ENCODE results near the gene CCSER1.
"Not testable (repeated sequence)": the region's sequence is repeated elsewhere in the genome, so short reads cannot be mapped to it uniquely, and the experiment has no call there.

The CCSER1 gene

DNA sequence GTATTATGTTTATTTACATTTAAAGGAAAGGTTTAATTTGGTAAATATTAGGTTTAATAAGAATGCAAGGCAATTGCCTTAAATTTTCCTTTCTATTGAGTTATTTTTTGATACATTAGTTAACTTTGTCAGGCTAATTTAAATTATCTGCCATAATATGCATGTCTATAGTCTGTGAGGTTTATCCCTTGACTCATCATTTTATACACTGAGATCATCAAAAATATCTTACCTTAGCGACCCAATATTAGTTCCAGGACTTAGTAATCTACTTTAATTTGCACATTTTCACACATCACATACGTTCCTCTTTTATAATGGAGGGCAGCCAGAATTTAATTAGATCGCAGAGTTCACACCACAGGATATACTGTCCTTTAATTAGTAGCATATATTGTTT lies 1177.1 kb downstream of the CCSER1 start:
- no peak for FAIRE-seq
- DNase-seq (ENCODE audit: insufficient read length, low spot score): no peak

DNA sequence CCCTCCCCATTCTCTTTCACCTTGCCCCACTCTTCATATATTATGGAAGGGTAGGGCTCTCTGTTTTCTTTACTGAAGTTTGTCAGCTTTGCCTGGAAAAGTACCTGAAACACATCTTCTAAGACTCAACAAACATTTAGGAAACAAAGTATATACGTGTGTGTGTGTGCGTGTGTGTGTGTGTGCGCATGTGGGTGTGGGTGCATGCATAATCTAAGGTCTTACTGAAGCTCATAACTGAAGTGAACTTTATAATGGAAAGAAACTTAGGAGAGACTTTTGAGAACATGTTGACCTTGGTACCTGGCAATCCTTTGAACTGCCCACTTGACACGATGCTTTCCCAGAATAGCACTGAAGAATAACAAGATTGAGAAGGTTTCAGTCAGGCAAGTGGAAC lies 1190.2 kb downstream of the CCSER1 start:
- DNase-seq (ENCODE audit: insufficient read length, low spot score) (no peak), FAIRE-seq (no peak)

DNA sequence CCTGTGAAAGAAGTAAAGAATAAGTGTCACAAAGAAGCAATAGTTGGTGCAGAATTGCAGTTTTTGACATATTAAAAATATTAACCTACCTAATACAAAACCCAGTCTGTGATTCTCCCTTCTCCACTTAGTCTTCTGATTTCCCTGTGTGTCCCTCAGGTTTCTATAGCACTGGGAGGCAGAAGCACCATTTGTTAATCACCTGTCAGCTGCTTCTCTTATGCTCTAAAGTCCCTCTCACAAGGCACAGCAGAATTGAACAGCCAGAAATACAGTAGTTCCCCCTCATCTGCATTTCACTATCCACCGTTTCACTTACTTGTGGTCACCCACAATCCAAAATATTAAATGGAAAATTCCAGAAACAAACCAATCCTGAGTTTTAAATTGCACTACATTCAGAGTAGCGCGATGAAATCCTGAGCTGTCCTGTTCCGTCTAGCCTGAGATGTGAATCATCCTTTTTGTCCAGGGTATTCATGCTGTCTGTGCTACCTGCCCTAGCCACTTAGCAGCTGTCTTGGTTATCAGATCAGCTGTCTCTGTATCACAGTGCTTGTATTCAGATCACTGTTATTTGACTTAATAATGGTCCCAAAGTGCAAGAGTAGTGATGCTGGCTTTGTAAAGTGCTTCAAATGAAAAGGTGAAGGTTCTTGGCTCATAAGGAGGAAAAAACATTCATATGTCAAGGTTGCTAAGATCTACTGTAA lies 1192.5 kb downstream of the CCSER1 start:
- DNase-seq (ENCODE audit: insufficient read length, low spot score) (no peak), FAIRE-seq (no peak)

DNA sequence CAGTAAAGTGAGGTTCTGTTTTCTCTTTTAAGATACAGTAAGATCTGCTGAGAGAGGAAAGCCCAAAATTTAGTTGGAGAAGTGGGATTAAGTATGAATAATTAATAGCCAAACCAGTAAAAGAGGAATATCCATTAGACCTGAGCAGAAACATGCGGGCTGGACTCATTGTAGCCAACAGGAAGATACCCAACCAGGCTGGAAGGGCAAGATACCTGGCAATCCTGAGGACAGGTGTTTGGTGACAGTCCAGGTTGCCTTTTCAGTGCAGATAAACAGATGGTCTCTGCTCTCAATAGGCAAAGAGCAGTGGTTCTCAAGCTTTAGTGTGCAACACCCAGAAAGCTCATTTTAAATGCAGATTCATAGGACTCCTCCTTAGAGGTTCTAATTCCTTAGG lies 1195.8 kb downstream of the CCSER1 start:
- no peak for FAIRE-seq

DNA sequence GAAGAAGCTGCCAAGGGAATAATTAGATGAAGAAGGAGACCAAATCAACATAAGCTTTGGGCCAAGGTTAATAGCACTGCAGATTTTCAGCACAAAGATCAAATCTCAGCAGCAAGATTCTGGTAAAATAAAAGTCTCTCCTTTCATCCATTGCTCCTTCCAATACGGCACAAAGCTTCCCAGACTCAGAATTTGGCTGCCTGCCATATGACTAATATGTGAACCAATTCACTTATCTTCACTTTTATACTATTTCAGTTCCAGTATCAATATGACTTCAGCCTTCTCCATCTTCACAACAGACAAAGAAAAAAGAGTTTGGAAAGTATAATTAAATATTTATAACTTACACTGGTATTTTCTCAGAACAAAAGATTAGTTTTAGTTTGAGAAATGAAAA lies 1198.3 kb downstream of the CCSER1 start:
- DNase-seq (ENCODE audit: insufficient read length, low spot score) (peak; percentile 0), FAIRE-seq (no peak)

More for the DNA sequence above, 1195.8 kb downstream of the CCSER1 start:
- no peak for DNase-seq (ENCODE audit: insufficient read length, low spot score)

DNA sequence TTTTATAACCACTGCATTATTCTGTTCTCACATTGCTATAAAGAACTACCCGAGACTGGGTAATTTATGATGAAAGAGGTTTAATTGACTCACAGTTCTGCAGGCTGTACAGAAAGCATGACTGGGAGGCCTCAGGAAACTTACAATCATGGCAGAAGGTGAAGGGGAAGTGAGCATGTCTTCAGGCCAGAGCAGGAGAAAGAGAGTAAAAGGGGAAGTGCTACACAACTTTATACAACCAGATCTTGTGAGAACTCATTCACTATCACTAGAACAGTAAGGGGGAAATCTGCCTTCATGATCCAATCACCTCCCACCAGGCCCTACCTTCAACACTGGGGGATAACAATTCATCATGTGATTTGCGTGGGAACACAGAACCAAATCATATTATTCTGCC lies 1199.0 kb downstream of the CCSER1 start:
- not testable (repeated sequence) for FAIRE-seq; DNase-seq (ENCODE audit: insufficient read length, low spot score)

DNA sequence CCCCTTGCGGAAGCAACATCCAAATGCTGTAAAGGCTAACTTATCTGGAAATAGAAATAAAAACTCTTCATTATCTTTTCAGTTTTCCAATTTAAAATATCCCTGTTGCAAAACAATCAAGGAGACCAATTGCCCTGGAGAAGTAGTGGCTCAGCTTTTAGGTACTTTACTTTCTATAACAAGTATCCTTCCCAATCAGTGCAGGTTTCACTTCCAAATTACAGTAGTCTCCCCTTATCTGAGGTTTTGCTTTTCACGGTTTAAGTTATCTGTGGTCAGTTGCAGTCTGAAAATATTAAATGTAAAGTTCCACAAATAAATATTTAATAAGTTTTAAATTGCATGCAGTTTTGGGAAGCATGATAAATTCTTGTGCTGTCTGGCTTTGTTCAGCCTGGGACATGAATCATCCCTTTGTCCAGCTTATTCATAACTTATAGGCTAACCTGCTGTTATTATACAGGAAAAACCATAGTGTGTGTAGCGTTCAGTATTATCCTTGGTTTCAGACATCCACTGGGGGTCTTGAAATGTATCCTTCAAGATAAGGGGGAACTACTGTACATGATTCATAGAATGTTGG lies 1203.5 kb downstream of the CCSER1 start:
- FAIRE-seq: no peak
- no peak for DNase-seq (ENCODE audit: insufficient read length, low spot score)

DNA sequence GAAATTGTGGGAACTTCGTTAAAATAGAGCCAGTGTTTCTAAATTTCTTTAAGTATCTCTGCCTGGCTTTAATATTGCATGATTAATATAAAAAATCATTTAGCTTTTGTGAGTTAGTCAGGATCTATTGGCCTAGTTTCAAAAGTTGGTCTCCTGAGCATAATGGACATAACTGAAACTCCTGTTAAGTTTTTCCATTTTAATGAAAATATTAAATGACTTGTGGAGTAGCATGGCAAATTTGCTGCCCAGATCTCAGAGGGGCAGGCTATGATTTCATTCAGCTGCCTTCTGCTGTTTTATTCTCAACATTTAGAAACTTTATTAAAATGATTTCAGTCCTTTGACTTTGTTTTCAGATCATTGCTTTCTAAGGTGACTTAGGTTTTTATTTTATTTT lies 1213.6 kb downstream of the CCSER1 start:
- DNase-seq (ENCODE audit: insufficient read length, low spot score) (no peak), FAIRE-seq (no peak)

DNA sequence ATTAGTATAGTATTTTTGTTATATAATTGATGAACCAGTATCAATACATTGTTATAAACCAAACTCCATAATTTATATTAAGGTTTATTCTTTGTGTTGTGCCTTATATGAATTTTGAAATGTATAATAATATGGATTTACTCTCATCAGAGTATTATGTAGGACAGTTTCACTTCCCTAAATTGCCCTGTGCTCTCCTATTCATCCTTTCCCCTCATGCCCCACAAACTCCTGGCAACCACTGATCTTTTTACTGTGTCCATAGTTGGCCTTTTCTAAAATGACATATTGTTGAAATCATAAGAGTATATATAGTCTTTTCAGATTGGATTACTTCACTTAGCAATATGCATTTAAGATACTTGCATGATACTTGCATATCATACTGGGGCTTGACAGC lies 1218.4 kb downstream of the CCSER1 start:
- FAIRE-seq (no peak), DNase-seq (ENCODE audit: insufficient read length, low spot score) (no peak)

DNA sequence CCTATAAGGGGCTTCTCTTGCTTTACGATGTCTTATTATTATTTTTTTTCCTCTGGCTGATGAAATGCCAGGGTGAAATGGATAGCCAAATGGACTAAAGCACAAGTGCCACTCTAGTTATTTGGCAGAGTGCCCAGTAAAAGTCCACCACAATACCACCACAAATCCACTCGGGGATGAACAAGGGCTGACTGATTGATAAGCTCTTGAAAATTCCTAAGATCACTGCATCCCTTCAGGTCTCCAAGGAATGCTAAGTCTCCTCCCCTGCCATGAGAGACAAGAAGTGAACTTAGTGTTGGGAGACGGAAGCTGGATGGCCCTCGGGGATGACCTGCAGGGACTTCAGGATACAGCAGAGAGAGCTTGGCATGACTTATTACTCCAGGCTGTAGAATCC lies 1229.3 kb downstream of the CCSER1 start:
- DNase-seq (ENCODE audit: insufficient read length, low spot score); FAIRE-seq: not testable (repeated sequence)

DNA sequence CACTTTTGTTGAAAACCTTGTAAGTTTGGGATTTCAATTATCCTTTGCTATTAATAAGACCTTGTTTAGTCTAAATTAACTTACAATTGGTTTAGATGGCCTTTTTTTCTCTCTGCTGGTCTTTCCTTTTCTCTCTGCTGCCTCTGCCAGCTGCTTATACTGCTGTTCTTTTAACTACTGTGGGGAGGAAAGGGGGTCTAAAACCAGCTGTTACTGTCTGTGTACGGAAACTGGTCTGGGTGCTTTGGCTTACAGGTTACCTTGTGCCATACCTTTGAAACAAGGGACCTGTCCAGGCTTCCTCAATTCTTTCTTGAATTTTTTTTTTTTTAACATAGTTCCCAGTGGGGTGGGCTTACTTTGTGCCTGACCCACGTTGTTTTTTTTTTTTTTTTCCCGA lies 1230.8 kb downstream of the CCSER1 start:
- DNase-seq (ENCODE audit: insufficient read length, low spot score); FAIRE-seq: not testable (repeated sequence)

DNA sequence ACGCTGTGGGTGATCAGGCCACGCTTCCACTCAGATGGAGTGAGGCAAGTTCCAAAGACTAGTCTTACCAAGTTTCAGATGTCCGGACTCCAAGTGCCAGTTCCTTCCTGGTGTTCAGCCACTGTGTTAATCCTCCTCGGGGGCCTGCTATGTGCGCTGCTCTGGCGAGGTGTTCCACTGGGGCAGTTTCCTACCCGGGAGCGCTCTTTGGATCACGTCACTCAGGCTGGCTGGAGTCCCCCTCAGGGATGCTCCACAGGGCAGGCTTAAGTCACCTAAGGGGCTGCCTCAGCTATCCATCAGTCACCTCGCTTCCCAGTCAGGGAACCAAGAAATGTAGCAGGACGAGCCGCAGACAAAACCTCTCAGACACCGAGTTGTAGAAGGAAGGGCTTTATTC lies 1231.4 kb downstream of the CCSER1 start:
- DNase-seq (ENCODE audit: insufficient read length, low spot score); FAIRE-seq: not testable (repeated sequence)

DNA sequence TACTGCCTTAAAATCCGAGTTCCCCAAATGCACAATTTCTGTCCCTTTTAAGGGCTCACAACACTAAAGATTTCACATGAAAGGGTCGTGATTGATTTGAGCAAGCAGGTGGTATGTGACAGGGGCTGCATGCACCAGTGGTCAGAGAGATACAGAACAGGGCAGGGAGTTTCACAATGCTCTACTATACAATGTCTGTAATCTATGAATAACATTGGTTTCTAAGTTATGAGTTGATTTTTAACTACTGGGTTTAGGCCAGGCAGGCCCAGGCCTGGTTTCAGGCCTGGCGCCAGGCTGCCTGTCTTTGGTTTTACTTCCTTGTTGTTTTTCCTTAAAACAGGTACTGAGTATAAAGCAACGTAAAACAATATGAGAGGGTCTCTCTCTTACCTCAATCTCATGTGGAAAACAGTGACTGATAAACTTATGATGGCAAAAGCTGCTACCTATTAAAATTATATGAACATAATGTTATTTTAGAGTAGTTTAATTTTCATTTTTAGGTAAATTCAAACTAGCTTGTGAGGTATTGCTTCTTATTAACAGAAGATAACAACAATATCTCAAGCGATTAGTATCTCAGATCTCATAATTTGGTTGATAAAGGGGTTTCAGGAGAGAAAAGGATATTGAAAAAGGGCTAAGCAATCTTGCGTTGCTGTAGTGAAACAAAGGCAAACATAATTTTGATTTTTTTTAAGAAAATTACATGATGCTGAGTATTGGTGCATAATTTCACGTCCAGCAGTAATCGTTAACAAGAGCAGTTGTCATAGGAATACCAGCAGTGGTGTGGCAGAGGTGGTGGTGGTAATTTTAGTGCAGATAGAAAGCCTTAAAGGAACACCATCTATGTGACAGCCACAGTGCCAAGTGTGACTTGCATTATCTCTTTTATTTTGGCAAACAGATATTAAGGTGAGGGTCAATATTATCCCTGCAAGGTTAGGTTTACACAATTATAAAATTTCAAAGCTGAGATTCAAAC lies 1232.1 kb downstream of the CCSER1 start:
- DNase-seq (ENCODE audit: insufficient read length, low spot score) (no peak), FAIRE-seq (no peak)

DNA sequence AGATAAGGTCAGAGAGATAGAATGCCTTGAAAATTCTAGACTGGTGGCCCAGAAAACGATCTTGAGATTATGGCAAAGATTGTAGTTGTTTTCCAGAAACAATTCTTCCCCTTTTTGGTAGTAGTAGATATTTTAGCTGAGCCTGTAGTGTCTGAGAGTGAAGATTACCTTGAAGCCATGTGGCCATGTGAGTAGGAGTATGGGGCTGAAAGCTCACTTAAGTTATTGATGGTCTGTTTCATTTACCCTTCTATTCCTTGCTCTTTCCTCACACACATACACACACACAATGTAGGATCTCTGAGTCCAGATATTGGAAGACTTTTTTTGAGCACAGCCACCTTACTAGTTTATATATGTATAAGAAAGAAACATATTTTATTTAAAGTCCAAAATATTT lies 1234.9 kb downstream of the CCSER1 start:
- FAIRE-seq: no peak
- no peak for DNase-seq (ENCODE audit: insufficient read length, low spot score)

DNA sequence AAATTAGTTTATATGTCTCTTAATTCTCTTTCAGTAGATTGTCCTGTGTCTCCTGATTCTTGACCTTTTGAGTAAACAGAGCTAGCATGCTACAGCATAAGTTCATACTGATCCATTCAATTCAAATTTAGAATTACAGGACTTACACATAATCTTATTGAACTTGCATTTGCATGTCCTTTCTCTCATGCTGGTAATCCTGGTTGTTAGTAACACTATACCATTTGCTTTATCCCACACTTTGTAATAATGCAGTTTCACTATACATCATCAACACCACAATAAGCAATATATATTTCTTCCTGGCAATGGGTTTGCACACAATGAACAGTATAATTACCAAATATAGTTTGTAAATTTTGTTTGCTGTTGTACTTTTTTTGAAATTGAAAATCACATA lies 1239.4 kb downstream of the CCSER1 start:
- DNase-seq (ENCODE audit: insufficient read length, low spot score): no peak
- no peak for FAIRE-seq

DNA sequence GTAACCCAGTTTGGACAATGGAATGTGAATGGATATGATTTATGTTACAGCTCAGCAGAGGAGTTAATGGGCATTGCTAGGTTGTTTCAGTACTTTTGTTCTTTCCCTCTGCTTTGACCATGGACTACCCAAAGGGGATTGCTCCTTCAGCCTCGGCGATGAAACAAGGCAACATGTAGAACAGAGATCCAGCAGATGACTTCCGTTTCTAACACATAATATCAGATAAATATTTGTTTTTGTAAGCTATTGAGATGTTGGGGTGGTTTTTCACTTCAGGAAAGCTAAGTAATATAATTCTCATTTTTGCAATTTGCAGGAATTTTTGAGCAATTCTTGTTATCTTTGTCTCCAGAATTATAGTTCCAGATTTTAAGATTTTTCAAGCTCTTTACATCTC lies 1241.9 kb downstream of the CCSER1 start:
- DNase-seq (ENCODE audit: insufficient read length, low spot score): no peak

DNA sequence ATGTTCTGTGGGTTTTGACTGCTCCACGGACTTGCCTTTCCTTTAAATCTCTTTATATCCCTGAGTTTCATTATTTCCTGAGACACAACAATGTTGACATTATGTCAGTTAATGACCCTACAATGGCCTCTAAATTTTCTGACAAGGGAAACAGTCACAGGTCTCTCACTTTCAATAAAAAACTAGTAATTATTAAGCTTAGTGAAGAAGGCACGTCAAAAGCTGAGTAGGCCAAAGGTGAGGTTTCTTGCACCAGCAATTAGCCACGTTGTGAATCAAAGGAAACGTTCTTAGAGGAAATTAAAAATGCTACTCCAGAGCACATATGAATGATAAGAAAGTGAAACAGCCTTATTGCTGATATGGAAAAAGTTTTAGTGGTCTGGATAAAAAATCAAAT lies 1246.4 kb downstream of the CCSER1 start:
- DNase-seq (ENCODE audit: insufficient read length, low spot score) (no peak), FAIRE-seq (no peak)

More for the DNA sequence above, 1241.9 kb downstream of the CCSER1 start:
- FAIRE-seq: no peak

DNA sequence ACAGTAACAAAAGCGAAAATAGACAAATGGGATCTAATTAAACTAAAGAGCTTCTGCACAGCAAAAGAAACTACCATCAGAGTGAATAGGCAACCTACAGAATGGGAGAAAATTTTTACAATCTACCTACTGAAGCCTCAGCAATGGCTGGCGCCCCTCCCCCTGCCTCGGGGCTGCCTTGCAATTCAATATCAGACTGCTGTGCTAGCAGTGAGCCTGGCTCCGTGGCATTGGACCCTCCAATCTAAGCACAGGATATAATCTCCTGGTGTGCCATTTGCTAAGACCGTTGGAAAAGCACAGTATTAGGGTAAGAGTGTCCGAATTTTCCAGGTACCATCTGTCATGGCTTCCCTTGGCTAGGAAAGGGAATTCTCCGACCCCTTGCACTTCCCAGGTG lies 1278.2 kb downstream of the CCSER1 start:
- FAIRE-seq; DNase-seq (ENCODE audit: insufficient read length, low spot score): not testable (repeated sequence)

DNA sequence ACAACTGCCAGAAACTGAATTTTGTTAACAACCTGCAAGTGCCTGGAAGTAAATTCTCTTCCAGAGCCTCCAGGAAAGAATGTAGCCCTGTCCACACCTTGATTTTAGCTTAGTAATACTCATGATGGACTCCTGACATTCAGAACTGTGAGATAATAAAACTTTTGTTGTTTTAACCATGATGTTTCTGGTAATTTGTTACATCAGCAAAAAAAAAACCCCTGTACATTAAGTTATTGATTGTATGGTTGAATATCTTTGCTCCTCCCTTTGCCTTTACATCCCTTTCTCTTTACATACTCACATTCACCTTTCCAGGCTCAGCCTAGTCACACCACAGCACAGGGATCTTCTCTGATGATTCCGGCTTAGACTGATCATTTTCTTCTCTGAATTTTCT lies 1294.8 kb downstream of the CCSER1 start:
- DNase-seq (ENCODE audit: insufficient read length, low spot score) (no peak), FAIRE-seq (no peak)

DNA sequence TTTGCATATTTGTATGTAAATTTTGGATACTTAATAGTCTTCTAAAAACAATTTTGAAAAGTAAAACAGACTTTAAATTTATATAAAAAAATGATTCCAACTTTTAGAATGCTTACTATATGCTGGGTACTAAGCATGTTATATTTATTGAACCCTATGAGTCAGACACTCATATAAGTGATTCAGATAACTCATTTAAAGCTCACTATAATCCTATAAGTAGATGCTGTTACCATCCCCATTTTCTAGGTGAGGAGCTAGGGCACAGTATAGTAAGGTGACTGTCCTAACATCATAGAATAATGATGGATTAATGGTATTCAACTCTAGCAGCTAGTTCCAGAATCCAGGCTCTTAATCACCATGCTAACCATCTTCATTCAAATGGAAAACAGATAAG lies 1299.5 kb downstream of the CCSER1 start:
- no peak for FAIRE-seq
- no peak for DNase-seq (ENCODE audit: insufficient read length, low spot score)

DNA sequence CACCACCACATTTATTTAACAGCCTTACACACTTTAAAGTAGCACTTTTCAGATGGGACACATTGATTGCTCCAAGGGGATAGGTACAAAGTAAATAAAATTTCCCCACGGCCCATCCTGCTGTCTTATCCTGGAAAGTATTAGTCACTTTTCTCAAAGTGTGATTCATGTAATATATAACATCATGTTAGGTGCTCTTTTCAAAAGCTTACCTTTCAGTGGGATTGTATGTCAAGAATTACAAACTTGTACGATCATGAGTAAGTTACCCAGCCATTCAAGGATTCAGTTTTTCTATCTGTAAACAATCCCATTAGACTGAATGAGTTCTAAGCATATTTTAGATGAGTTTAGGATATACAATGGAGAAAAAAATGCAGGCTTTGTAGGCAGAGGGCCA lies 1300.0 kb downstream of the CCSER1 start:
- no peak for FAIRE-seq

More for the DNA sequence above, 1300.0 kb downstream of the CCSER1 start:
- DNase-seq (ENCODE audit: insufficient read length, low spot score): no peak
